GM12878 (cell line): ENCODE measurements around the gene SEC11A. TPM values are rescaled to one million over a fixed set of nuclear protein-coding genes. Genes with fewer than 3 reads are reported as not detected.

Source experiments
- ATAC-seq: fragments of 200-7000 bp; cut with Tn5 transposase; 3 replicates; pipeline ENCODE4 v1.9.1; 2020; ENCODE audit warnings: mild to moderate bottlenecking, moderate library complexity
- BruUV-seq: library from RNA; stranded (reverse); fragments of 400-500 nt; replicated peaks from 2 replicates; lab custom pipeline; 2021; lab: Mats Ljungman, UMichigan
- CTCF ChIA-PET: fragments of 300-600 bp; sonication (Branson Sonifier 250); formaldehyde crosslinking; extraction: SDS; loops from one replicate; lab custom pipeline; 2021; ENCODE audit warnings: inconsistent platforms; lab: Yijun Ruan, JAX
- POLR2A ChIA-PET: fragments of 350-600 bp; formaldehyde crosslinking; extraction: SDS; loops from one replicate; lab custom pipeline; 2021; ENCODE audit warnings: inconsistent platforms; lab: Charles Lee
- RAD21 ChIA-PET: fragments of 300-600 bp; sonication (Branson Sonifier 250); formaldehyde crosslinking; loops from one replicate; lab custom pipeline; 2023; ENCODE audit warnings: antibody characterized with exemption; ENCODE audit not compliant: unreplicated experiment; lab: Charles Lee
- SMC1A ChIA-PET: fragments of 300-600 bp; sonication (Branson Sonifier 250); formaldehyde crosslinking; loops from one replicate; lab custom pipeline; 2023; ENCODE audit not compliant: unreplicated experiment, uncharacterized antibody; lab: Charles Lee
- DNase-seq: peaks from one replicate; pipeline ENCODE4 v3.0.0-alpha.2; 2011; ENCODE audit warnings: low read depth, low spot score
- FAIRE-seq: peaks from 3 replicates; lab custom pipeline; 2011; peaks lifted over from hg19 to GRCh38; lab: Jason Lieb, UNC
- H2AFZ ChIP-seq: 2 replicates; pipeline ENCODE4 v1.6.0; 2011; ENCODE audit warnings: low read depth, low read length, control low read depth; ENCODE audit not compliant: control insufficient read depth
- H3K27ac ChIP-seq: 2 replicates; pipeline ENCODE4 v1.5.1; 2011; ENCODE audit warnings: control low read depth; ENCODE audit not compliant: control insufficient read depth, insufficient read depth
- H3K27me3 ChIP-seq, 2 experiments: replicated peaks in 1 of 2; 2 replicates each; pipeline versions ENCODE4 v1.6.0 to v1.6.1; 2011; ENCODE audit warnings: low read length in 1 of 2; ENCODE audit not compliant: control insufficient read depth in 2 of 2, insufficient read depth in 2 of 2
- H3K36me3 ChIP-seq, 2 experiments: 2 replicates each; pipeline ENCODE4 v1.5.1; 2011; ENCODE audit warnings: low read length in 1 of 2; ENCODE audit not compliant: control insufficient read depth in 2 of 2, insufficient read depth in 2 of 2
- H3K4me1 ChIP-seq: 2 replicates; pipeline ENCODE4 v1.6.1; 2011; ENCODE audit warnings: mild to moderate bottlenecking, low read length, moderate library complexity, mixed read lengths; ENCODE audit not compliant: control insufficient read depth, insufficient read depth
- H3K4me2 ChIP-seq: 2 replicates; pipeline ENCODE4 v1.6.0; 2011; ENCODE audit warnings: control low read depth; ENCODE audit not compliant: control insufficient read depth, insufficient read depth
- H3K4me3 ChIP-seq: fragments of 200-600 bp; sonication (generic); 2 replicates; pipeline ENCODE4 v1.5.1; 2016
- H3K79me2 ChIP-seq: 2 replicates; pipeline ENCODE4 v1.6.0; 2011; ENCODE audit warnings: low read length; ENCODE audit not compliant: control insufficient read depth, insufficient read depth
- H3K9ac ChIP-seq: 2 replicates; pipeline ENCODE4 v1.8.0; 2011; ENCODE audit warnings: low read length, control low read depth, mixed read lengths; ENCODE audit not compliant: control insufficient read depth, insufficient read depth
- H3K9me3 ChIP-seq: replicated peaks from 3 replicates; pipeline ENCODE4 v1.5.1; 2011; ENCODE audit warnings: mild to moderate bottlenecking, low read length; ENCODE audit not compliant: control insufficient read depth, insufficient read depth
- H4K20me1 ChIP-seq: 2 replicates; pipeline ENCODE4 v1.6.0; 2011; ENCODE audit not compliant: control insufficient read depth, insufficient read depth
- CHD2 ChIP-seq: IDR thresholded peaks from 2 replicates; pipeline ENCODE4 v1.6.1; 2011; ENCODE audit warnings: low read depth, low read length, improper control_type of control experiment, borderline replicate concordance
- CREB1 ChIP-seq: IDR thresholded peaks from 2 replicates; pipeline ENCODE4 v1.6.1; 2012; ENCODE audit warnings: low read depth, mild to moderate bottlenecking, inconsistent platforms
- CUX1 ChIP-seq: IDR thresholded peaks from 2 replicates; pipeline ENCODE4 v1.6.1; 2012; ENCODE audit warnings: improper control_type of control experiment, low read depth, low read length; ENCODE audit not compliant: insufficient replicate concordance
- GATAD2B ChIP-seq: fragments of 450-650 bp; conservative IDR thresholded peaks from 2 replicates; pipeline ENCODE4 v1.6.1; 2017; ENCODE audit warnings: low read depth, mild to moderate bottlenecking, moderate library complexity
- IRF5 ChIP-seq: fragments of 450-650 bp; IDR thresholded peaks from 2 replicates; pipeline ENCODE4 v1.6.1; 2017; ENCODE audit warnings: borderline replicate concordance
- MXI1 ChIP-seq: fragments of 150-350 bp; IDR thresholded peaks from 2 replicates; pipeline ENCODE4 v1.6.1; 2011; ENCODE audit warnings: low read depth, mild to moderate bottlenecking, inconsistent platforms, low read length, improper control_type of control experiment
- POU2F2 ChIP-seq: IDR thresholded peaks from 3 replicates; pipeline ENCODE4 v1.6.1; 2011; ENCODE audit warnings: low read depth, mild to moderate bottlenecking, low read length, borderline replicate concordance
- RUNX3 ChIP-seq: IDR thresholded peaks from 2 replicates; pipeline ENCODE4 v1.6.1; 2012; ENCODE audit warnings: low read length, inconsistent platforms
- SMARCA5 ChIP-seq: fragments of 450-650 bp; IDR thresholded peaks from 2 replicates; pipeline ENCODE4 v1.6.1; 2017; ENCODE audit warnings: mild to moderate bottlenecking
- SP1 ChIP-seq: IDR thresholded peaks from one replicate; pipeline ENCODE4 v1.6.1; 2011; ENCODE audit warnings: low read depth, low read length
- SREBF1 ChIP-seq: IDR thresholded peaks from 2 replicates; pipeline ENCODE4 v1.6.1; 2012; ENCODE audit warnings: mild to moderate bottlenecking, low read length
- WRNIP1 ChIP-seq: IDR thresholded peaks from 2 replicates; pipeline ENCODE4 v1.6.1; 2011; ENCODE audit warnings: low read depth, low read length, improper control_type of control experiment, borderline replicate concordance
- WGBS: methylation state at CpG from one replicate; pipeline ENCODE4 v1.1.6; 2016; ENCODE audit warnings: low lambda C conversion rate; ENCODE audit not compliant: insufficient replicate concordance, insufficient coverage; ENCODE audit errors: missing lambda C conversion rate; 5-methylcytosine and 5-hydroxymethylcytosine counted together
- in situ Hi-C: fragments of 300-500 bp; cut with MboI; formaldehyde crosslinking; loops from 9 replicates; pipeline ENCODE4 v1.14.3; 2018; ENCODE audit warnings: mixed read lengths
- intact Hi-C: fragments of 100-400 bp; cut with micrococcal nuclease; formaldehyde crosslinking; loops from one replicate; pipeline ENCODE4 v1.14.2; 2022; ENCODE audit not compliant: unreplicated experiment
- polyA plus RNA-seq, 11 experiments: library from polyadenylated mRNA; depleted of rRNA in 4 of 11; unstranded in 6 of 11; stranded (reverse) in 5 of 11; fragments of >200 nt; fragmentation: Nextera tagmentation in 4 of 11; fragmentation: Illumina TruSeq in 1 of 11; extraction: Ambion mirVana in 4 of 11; extraction: Trizol in 1 of 11; gene quantifications; 1 replicate in 1 of 11; 2 replicates in 10 of 11; pipeline versions ENCODE4 v1.2.1 to v1.2.3, GENCODE V29; 2011 to 2016; ENCODE audit warnings: inconsistent platforms in 2 of 11, missing spikeins in 2 of 11, low read depth in 1 of 11
- total RNA-seq, 4 experiments: library from RNA; depleted of rRNA in 3 of 4; stranded (reverse); fragments of >200 nt in 3 of 4; fragmentation: Illumina TruSeq in 1 of 4; extraction: Trizol in 1 of 4; gene quantifications; 2 replicates each; pipeline versions ENCODE4 v1.2.1 to v1.2.3, GENCODE V29; 2013 to 2021

SEC11A gene
- total and polyA plus RNA-seq, 10 of the 15 experiments (the other 5 are each of a cell fraction or from before 2014, with no cell fraction given) = 99.2 to 159 (median 143) TPM

GRCh38 chr15:84690342-84690741 lies 25.6 kb downstream of the SEC11A start:
- DNase-seq (no peak), ATAC-seq (no peak), FAIRE-seq (no peak)
- ChIA-PET CTCF (no interaction called here), SMC1A (no interaction called here), RAD21 (no interaction called here), POLR2A (no interaction called here)
- Histone ChIP-seq H3K9ac (no peak overlapping the region), H3K36me3 (peaks cover 5 to 7% of the 10 kb centered on the region in 2 experiments; a peak in 3 of 4 replicates), H3K79me2 (peaks cover 20% of the 10 kb centered on the region), H3K4me3 (no peak overlapping the region), H3K4me2 (no peak overlapping the region), H2AFZ (no peak overlapping the region), H4K20me1 (no peaks in the 10 kb centered on the region), H3K27ac (no peak overlapping the region), H3K9me3 (peaks cover 4% of the 10 kb centered on the region; the same call in 1 of the 3 replicates), H3K4me1 (peaks cover 8% of the 10 kb centered on the region; the same call in 1 of the 2 replicates), H3K27me3 (no peaks in the 10 kb centered on the region)
- 89% methylated on average over 8 of the region's 8 CpGs for WGBS
- intact Hi-C loops (no loop called here), in situ Hi-C loops (no loop called here)
- no peak for TF ChIP-seq POU2F2
- TF ChIP-seq CHD2 = no peak
- no peak for TF ChIP-seq GATAD2B
- no peak for TF ChIP-seq WRNIP1
- no peak for TF ChIP-seq CUX1
- TF ChIP-seq SMARCA5 = no peak
- no peak for TF ChIP-seq MXI1
- no peak for TF ChIP-seq CREB1
- TF ChIP-seq SREBF1 = no peak
- no peak for TF ChIP-seq SP1
- no peak for TF ChIP-seq RUNX3
- TF ChIP-seq IRF5 = no peak
- no TSS peak for BruUV-seq
